NCI-H2227 (cell line): ENCODE data around the gene ATP8A2.
A peak's percentile ranks its signal among the peaks of the same experiment; 100 is the strongest.

ENCODE experiments used
- DNase-seq: peaks from one replicate; lab custom pipeline; 2025; ENCODE audit not compliant: unreplicated experiment; lab: John Stamatoyannopoulos, UW

ATP8A2 gene

GRCh38 chr13:25843692-25844091 lies 471.9 kb downstream of the ATP8A2 start:
- DNase-seq, result no peak

GRCh38 chr13:25844559-25845434 lies 473.0 kb downstream of the ATP8A2 start:
- no peak for DNase-seq

- DNase-seq, result peak; percentile 13
Measured at GRCh38 chr13:25846222-25846984, 474.6 kb downstream of the ATP8A2 start.

- no peak for DNase-seq
Measured at GRCh38 chr13:25847145-25847544, 475.4 kb downstream of the ATP8A2 start.

- no peak for DNase-seq
Measured at GRCh38 chr13:25847635-25848626, 476.2 kb downstream of the ATP8A2 start.

- DNase-seq, result no peak
Measured at GRCh38 chr13:25848812-25849745, 477.3 kb downstream of the ATP8A2 start.

GRCh38 chr13:25857830-25858229 lies 486.1 kb downstream of the ATP8A2 start:
- no peak for DNase-seq

GRCh38 chr13:25859528-25859927 lies 487.8 kb downstream of the ATP8A2 start:
- DNase-seq, result no peak

GRCh38 chr13:25860265-25860664 lies 488.5 kb downstream of the ATP8A2 start:
- no peak for DNase-seq

GRCh38 chr13:25860862-25861261 lies 489.1 kb downstream of the ATP8A2 start:
- no peak for DNase-seq

GRCh38 chr13:25862156-25862555 lies 490.4 kb downstream of the ATP8A2 start:
- DNase-seq, result no peak

GRCh38 chr13:25864116-25864515 lies 492.3 kb downstream of the ATP8A2 start:
- DNase-seq, result no peak

- no peak for DNase-seq
Measured at GRCh38 chr13:25864936-25865335, 493.2 kb downstream of the ATP8A2 start.

GRCh38 chr13:25865391-25865790 lies 493.6 kb downstream of the ATP8A2 start:
- DNase-seq, result no peak

- DNase-seq, result no peak
Measured at GRCh38 chr13:25867038-25867437, 495.3 kb downstream of the ATP8A2 start.

GRCh38 chr13:25868490-25868889 lies 496.7 kb downstream of the ATP8A2 start:
- DNase-seq, result no peak

- DNase-seq, result no peak
Measured at GRCh38 chr13:25869941-25870340, 498.2 kb downstream of the ATP8A2 start.

- no peak for DNase-seq
Measured at GRCh38 chr13:25871389-25872125, 499.8 kb downstream of the ATP8A2 start.
